Prostate gland (tissue), 2 donors: ENCODE results near the gene SPTSSB. TPM values are rescaled to one million over a fixed set of nuclear protein-coding genes. Genes with fewer than 3 reads are reported as not detected.

Experiments
- DNase-seq: peaks from one replicate; pipeline ENCODE4 v3.0.0-alpha.2; 2019; ENCODE audit warnings: low spot score
- H3K27ac ChIP-seq, 2 donors: fragments of 200-600 bp; sonication (generic); 2 replicates each; pipeline ENCODE4 v1.5.1; 2017 to 2019
- H3K27me3 ChIP-seq: fragments of 200-600 bp; sonication (generic); replicated peaks from 2 replicates; pipeline ENCODE4 v1.5.1; 2019; ENCODE audit not compliant: insufficient read depth
- H3K36me3 ChIP-seq, 2 donors: fragments of 200-600 bp; sonication (generic); 1 replicate in 1 of 2; 2 replicates in 1 of 2; pipeline versions ENCODE4 v1.5.1 to v1.8.1; 2017 to 2019
- H3K4me1 ChIP-seq: fragments of 200-600 bp; sonication (generic); replicated peaks from 2 replicates; pipeline ENCODE4 v1.5.1; 2019
- H3K4me3 ChIP-seq, 2 donors: fragments of 200-600 bp; sonication (generic); 2 replicates each; pipeline ENCODE4 v1.5.1; 2017 to 2019
- H3K9me3 ChIP-seq: fragments of 200-600 bp; sonication (generic); 2 replicates; pipeline ENCODE4 v1.5.1; 2017
- POLR2A ChIP-seq: fragments of 450-650 bp; IDR thresholded peaks from one replicate; pipeline ENCODE4 v1.6.1; 2016; ENCODE audit warnings: antibody characterized with exemption, mild to moderate bottlenecking
- POLR2AphosphoS5 ChIP-seq: sonication (generic); formaldehyde crosslinking; IDR thresholded peaks from one replicate; pipeline ENCODE4 v1.6.1; 2017; ENCODE audit warnings: antibody characterized with exemption
- WGBS: methylation state at CpG from one replicate; pipeline ENCODE4 v1.1.5; 2018; 5-methylcytosine and 5-hydroxymethylcytosine counted together
- intact Hi-C: fragments of 100-400 bp; cut with DNase I; formaldehyde crosslinking; loops from one replicate; pipeline ENCODE4 v1.14.2; 2022
- total RNA-seq, 2 donors: library from RNA; depleted of rRNA; stranded (reverse); fragments of >200 nt; gene quantifications; one replicate each; pipeline ENCODE4 v1.1.0, GENCODE V29; 2016
- TF ChIP-seq, protein P1 (sequence below), 4 experiments: fragments of 200-600 bp in 2 of 4; fragments of 450-650 bp in 2 of 4; sonication (generic) in 2 of 4; IDR thresholded peaks; 1 replicate in 3 of 4; 2 replicates in 1 of 4; pipeline ENCODE4 v1.5.1; 2016 to 2019; ENCODE audit warnings: antibody characterized with exemption in 4 of 4, mild to moderate bottlenecking in 2 of 4, moderate library complexity in 2 of 4

Gene SPTSSB
- total RNA-seq, 2 donors from 2014 or later, result 6.2 to 94.5 TPM

DNA sequence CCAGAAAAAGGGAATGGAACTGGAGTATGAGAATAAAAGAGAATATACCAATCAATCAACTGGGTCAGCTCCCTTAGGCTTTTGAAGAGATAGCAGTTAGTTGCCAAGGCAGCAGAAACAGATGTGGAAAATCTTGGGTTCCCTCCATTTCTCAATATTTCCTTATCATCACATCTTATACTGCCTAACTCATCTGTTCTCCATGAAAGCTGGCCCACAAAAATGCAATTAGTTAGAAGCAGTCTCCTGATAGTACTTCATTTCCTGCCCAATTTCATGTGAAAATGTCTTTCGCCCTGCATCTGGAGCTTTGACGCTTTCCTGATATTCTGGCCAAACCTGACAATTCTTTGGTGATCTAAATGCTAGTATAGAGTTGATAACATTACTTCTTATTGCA, 30.1 kb upstream of the SPTSSB start:
- TF ChIP-seq POLR2AphosphoS5, result no peak
- TF ChIP-seq, protein P1, sequence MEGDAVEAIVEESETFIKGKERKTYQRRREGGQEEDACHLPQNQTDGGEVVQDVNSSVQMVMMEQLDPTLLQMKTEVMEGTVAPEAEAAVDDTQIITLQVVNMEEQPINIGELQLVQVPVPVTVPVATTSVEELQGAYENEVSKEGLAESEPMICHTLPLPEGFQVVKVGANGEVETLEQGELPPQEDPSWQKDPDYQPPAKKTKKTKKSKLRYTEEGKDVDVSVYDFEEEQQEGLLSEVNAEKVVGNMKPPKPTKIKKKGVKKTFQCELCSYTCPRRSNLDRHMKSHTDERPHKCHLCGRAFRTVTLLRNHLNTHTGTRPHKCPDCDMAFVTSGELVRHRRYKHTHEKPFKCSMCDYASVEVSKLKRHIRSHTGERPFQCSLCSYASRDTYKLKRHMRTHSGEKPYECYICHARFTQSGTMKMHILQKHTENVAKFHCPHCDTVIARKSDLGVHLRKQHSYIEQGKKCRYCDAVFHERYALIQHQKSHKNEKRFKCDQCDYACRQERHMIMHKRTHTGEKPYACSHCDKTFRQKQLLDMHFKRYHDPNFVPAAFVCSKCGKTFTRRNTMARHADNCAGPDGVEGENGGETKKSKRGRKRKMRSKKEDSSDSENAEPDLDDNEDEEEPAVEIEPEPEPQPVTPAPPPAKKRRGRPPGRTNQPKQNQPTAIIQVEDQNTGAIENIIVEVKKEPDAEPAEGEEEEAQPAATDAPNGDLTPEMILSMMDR (IDR thresholded peaks at IDR 0.05), result no peak
- TF ChIP-seq POLR2A, result no peak
- intact Hi-C loops, result no loop called here
- Histone ChIP-seq H3K27me3 (no peaks in the 10 kb centered on the region), H3K36me3 (no peaks in the 10 kb centered on the region), H3K4me3 (no peak overlapping the region), H3K27ac (no peak overlapping the region), H3K9me3 (no peaks in the 10 kb centered on the region), H3K4me1 (no peaks in the 10 kb centered on the region)
- 81% methylated on average over 2 of the region's 2 CpGs for WGBS
- no peak for DNase-seq

DNA sequence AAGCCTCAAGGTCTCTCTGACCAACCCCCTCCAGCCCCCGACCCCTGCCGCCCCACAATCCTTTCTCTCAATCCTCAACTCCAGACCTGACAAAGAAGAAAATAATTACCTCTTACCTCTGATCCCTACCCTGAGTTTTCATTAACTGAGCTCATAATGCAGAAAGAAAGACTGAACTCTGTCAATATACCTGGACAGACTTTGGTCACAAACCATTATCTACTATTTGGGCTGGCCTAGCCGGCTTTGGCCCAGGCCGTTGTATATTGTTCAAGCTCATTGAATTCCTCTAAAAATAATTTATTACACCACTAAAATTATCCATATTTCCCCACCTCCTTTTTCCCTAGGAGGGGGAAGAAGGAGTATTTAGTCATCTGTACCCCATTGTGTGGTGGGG, 29.3 kb upstream of the SPTSSB start:
- intact Hi-C loops, result no loop called here
- Histone ChIP-seq H3K27ac (no peak overlapping the region), H3K36me3 (no peaks in the 10 kb centered on the region), H3K27me3 (no peaks in the 10 kb centered on the region), H3K4me3 (no peak overlapping the region), H3K4me1 (no peaks in the 10 kb centered on the region), H3K9me3 (no peaks in the 10 kb centered on the region)
- no peak for DNase-seq
- TF ChIP-seq POLR2AphosphoS5 (no peak), POLR2A (no peak)
- TF ChIP-seq, protein P1 (IDR thresholded peaks at IDR 0.05), result no peak
- WGBS, result 68% methylated on average over 4 of the region's 4 CpGs

DNA sequence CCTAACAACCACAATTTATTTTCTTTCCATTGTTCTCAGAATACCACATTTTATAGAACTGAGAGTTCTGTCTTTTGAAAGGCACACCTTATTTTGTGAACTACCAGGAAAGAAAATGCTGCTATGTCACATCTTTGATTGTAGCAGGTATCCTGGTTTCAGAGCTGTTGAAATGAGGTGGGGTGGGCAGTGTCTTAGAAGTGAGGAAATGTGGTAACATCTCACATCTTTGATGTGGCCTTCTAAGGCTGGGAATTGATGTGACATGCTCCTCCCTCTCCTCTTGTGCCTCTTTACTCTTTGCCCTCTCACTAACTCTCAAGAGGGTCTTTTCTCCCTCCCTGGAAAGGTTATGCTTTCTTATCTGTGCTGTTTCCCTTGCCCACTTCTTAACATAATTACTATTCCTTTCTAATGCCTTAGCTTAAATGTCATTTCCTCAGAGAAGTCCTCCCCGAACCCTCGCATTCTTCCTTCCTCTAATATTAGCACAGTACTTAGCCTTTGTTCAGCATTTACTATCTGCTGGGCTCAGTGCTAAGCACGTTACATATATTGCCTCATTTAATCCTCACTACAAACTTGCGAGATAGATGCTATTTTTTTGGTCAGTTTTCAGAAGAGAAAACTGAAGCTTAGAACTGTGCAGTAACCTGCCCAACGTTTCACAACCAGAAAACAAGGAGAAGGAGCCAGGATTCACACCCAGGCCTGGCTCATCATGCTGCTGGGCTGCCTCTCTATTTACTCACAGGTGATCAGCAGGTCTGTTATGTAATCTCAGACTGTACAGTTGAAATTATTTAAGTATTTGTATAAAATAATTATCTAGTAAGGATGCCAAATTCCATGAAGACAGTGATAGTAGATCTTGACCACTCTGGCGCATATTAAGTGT, 24.0 kb upstream of the SPTSSB start:
- intact Hi-C loops, result no loop called here
- Histone ChIP-seq H3K36me3 (no peaks in the 10 kb centered on the region), H3K4me3 (no peak overlapping the region), H3K27me3 (no peaks in the 10 kb centered on the region), H3K4me1 (no peaks in the 10 kb centered on the region), H3K27ac (no peak overlapping the region), H3K9me3 (no peaks in the 10 kb centered on the region)
- TF ChIP-seq, protein P1 (IDR thresholded peaks at IDR 0.05), result no peak
- TF ChIP-seq POLR2A (no peak), POLR2AphosphoS5 (no peak)
- DNase-seq, result no peak
- WGBS, result 69% methylated on average over 6 of the region's 6 CpGs

DNA sequence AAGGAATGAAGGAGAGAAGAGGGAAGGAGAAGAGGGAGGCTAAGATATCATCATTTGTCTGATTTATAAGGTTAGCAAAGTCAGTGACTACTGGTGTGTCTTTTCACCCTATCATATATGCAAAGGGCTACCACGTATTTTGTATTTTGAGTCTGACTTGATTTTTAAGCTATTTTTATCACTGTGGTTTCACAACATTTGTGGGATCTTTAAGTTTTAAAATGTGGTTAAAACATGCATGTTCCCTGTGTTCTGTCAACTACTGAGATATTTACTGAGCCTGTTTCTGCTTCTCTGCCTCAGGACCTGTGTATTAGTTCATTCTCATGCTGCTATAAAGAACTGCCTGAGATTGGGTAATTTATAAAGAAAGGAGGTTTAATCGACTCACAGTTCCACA, 22.5 kb upstream of the SPTSSB start:
- H3K9me3 ChIP-seq, result no peaks in the 10 kb centered on the region
- TF ChIP-seq, protein P1 (IDR thresholded peaks at IDR 0.05), result no peak
- TF ChIP-seq POLR2AphosphoS5 (no peak), POLR2A (no peak)
- H3K27me3 ChIP-seq, result no peaks in the 10 kb centered on the region
- H3K4me3 ChIP-seq, result no peak overlapping the region
- no peak for DNase-seq
- H3K36me3 ChIP-seq, result no peaks in the 10 kb centered on the region
- no peak overlapping the region for H3K27ac ChIP-seq
- no peaks in the 10 kb centered on the region for H3K4me1 ChIP-seq
- intact Hi-C loops, result no loop called here
- 59% methylated on average over 2 of the region's 2 CpGs for WGBS

GRCh38 chr3:161393310-161393709, 22.0 kb upstream of the SPTSSB start:
- intact Hi-C loops, result no loop called here
- no peaks in the 10 kb centered on the region for H3K4me1 ChIP-seq
- H3K36me3 ChIP-seq, result no peaks in the 10 kb centered on the region
- no peak overlapping the region for H3K27ac ChIP-seq
- H3K4me3 ChIP-seq, result no peak overlapping the region
- no peaks in the 10 kb centered on the region for H3K9me3 ChIP-seq
- DNase-seq, result no peak
- TF ChIP-seq POLR2AphosphoS5 (peak; percentile 40), POLR2A (no peak)
- TF ChIP-seq, protein P1 (IDR thresholded peaks at IDR 0.05), result no peak
- H3K27me3 ChIP-seq, result no peaks in the 10 kb centered on the region
